Measurements from ENCODE around the gene EGFL7. TPM values are rescaled to one million over a fixed set of nuclear protein-coding genes. Genes with fewer than 3 reads are reported as not detected.
"Not testable (repeated sequence)": the region's sequence is repeated elsewhere in the genome, so short reads cannot be mapped to it uniquely, and the experiment has no call there.

The EGFL7 gene
- polyA plus RNA-seq, 3 donors: 43.8 to 79.8 (median 74.3) TPM

- no peak for DNase-seq (ENCODE audit: extremely low read depth in 1 of 11, low read depth in 9 of 11, low spot score in 4 of 11)
These were observed 37.6 kb downstream of the EGFL7 start for GRCh38 chr9:136700304-136700703.

GRCh38 chr9:136700959-136701667 lies 38.4 kb downstream of the EGFL7 start:
- DNase-seq (ENCODE audit: extremely low read depth in 1 of 11, low read depth in 9 of 11, low spot score in 4 of 11): no peak

GRCh38 chr9:136701668-136702053 lies 38.9 kb downstream of the EGFL7 start:
- no peak for DNase-seq (ENCODE audit: extremely low read depth in 1 of 11, low read depth in 9 of 11, low spot score in 4 of 11)

- no peak for DNase-seq (ENCODE audit: extremely low read depth in 1 of 11, low read depth in 9 of 11, low spot score in 4 of 11)
These were observed 40.7 kb downstream of the EGFL7 start for GRCh38 chr9:136703276-136703860.

GRCh38 chr9:136704741-136705140 lies 42.0 kb downstream of the EGFL7 start:
- not testable (repeated sequence) for DNase-seq (ENCODE audit: extremely low read depth in 1 of 11, low read depth in 9 of 11, low spot score in 4 of 11)

DNA sequence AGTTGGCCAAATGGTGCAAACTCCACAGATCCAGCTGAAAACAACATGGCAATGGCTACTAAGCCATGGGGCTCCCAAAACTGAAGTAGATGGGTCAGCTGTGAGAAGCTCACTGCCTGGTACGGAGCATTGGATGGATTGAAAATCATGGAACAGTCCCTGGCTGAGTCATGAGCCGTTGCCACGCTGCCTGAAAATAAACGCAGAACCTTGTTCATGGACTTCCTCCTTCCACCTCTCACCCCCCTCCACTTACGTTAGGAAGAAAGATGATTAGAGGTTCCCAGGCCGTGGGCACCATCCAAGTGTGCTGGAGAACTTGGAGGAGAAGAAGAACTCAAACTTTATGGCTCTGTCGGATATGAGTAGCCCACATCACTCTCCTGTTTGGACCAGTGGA lies 42.8 kb downstream of the EGFL7 start:
- DNase-seq (ENCODE audit: extremely low read depth in 1 of 11, low read depth in 9 of 11, low spot score in 4 of 11): no peak

DNA sequence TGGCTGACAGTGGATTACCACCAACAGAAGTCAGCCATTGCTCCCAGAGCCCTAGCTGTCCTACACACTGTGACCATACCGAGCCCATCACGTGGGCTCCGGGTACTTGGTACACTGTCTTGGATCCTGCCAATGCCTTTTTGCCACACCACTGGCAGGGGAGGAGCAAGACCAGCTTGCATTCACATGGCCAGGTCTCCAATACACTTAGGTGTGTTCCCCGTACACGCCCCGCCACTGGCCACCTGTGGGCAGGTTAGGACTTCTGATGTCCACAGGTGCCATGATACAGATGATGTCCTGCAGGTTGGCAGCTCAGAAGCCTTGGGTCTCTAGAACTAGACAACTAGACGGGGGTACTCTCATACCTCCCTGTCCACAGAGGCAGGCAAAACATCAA lies 44.3 kb downstream of the EGFL7 start:
- DNase-seq (ENCODE audit: extremely low read depth in 1 of 11, low read depth in 9 of 11, low spot score in 4 of 11): no peak

DNA sequence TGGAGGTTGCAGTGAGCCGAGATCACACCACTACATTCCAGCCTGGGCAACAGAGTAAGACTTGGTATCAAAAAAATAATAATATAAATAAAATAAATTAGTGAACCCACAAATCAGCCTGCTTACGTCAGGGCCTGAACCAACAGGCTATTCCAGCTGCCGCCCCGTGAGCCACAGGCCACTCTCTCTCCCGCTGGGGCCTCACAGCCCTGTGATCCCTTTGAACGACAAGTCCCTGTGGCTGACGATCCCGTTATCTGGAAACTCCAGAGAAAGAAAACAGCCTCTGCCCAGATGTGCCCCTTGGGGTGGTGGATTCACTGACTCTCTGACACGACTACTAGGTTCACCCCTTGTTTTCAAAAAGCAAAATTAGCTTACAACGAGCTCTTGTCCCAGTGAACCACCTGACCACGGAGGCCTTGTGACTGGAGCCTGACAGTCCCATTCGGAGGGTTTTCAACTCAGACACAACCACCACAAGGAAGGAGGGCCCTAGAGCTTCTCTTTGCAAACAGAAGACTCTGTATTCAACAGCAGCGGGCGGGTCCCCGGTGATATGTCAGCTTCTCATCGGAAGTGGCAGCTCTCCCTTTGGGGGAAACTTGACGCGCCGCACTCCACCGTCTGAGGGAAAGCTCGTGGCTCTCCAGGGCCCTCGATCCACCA lies 45.3 kb downstream of the EGFL7 start:
- DNase-seq (ENCODE audit: extremely low read depth in 1 of 11, low read depth in 9 of 11, low spot score in 4 of 11): no peak

GRCh38 chr9:136709454-136710109 lies 46.9 kb downstream of the EGFL7 start:
- no peak for DNase-seq (ENCODE audit: extremely low read depth in 1 of 11, low read depth in 9 of 11, low spot score in 4 of 11)

DNA sequence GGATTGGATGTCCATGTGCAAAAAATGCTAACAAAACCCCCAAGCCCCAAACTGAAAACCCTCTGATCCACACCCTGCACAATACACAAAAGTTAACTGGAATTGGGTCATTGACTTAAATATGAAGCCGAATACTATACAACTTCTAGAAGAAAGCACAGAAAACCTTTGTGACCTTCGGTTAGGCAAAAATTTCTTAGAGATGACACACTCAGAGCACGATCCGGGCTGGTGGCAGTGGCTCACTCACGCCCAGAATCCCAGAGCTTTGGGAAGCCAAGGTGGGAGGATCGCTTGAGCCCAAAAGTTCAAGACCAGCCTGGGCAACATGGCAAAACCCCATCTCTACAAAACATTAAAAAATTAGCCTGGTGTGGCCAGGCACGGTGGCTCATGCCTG lies 47.8 kb downstream of the EGFL7 start:
- no peak for DNase-seq (ENCODE audit: extremely low read depth in 1 of 11, low read depth in 9 of 11, low spot score in 4 of 11)

DNA sequence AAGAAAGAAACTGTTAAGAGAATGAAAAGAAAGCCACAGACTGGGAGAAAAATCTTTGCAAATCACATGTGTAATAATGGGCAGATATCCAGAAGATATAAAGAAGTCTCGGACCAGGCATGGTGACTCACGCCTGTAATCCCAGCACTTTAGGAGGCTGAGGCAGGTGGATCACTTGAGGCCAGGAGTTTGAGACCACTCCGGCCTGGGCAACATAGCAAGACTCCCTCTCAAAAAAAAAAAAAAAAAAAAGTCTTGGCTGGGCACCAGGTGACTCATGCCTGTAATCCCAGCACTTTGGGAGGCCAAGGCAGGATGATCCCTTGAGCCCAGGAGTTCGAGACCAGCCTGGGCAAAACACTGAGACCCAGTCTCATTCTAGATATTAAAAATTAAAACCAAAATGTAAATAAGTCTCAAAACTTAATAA lies 48.5 kb downstream of the EGFL7 start:
- not testable (repeated sequence) for DNase-seq (ENCODE audit: extremely low read depth in 1 of 11, low read depth in 9 of 11, low spot score in 4 of 11)

DNA sequence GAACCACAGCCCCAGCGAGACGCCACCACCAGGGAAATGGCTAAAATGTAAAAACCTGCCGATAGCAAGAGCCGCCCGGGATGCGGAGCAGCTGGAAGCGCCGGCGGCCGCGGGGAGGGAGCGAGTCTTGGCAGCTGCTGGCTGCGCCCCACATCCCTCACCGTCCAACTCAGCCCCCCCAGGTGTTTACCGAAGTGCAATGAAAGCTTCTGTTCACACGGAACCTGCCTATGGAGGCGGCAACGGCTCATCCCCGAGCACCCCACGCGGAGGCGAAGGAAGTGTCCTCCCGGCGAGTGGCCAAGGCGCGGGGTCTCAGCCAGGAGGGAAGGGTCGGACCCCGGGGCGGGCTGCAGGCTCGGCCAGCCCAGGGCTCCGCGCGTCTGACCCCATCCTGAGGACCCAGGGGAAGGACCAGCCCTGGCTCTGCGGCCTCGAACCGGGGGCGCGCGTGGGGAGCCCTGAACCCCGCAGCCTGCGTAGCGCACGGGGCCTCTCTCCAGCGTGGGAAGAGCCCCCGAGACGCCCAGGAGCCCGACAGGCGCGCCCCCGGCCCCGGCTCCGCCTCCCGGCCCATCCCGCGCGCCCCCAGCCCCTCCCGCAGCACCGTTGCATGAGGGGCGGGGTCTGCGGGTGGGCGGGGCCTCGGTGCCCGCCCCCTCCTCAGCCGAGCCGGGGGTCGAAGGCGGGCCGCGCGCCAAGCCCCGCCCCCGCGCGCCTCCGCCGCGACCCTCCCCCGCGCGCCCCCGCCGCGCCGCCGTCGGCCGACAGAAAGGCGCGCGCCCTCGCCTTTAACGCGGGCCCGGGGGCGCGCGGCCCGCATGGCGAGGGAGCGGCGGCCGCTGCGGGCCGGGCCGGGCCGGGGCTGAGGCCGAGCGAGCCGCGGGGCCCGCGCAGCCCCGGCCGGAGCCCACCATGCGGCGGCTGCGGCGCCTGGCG lies 49.3 kb downstream of the EGFL7 start, which contains the start of gene DIPK1B:
DIPK1B (plus strand) TSS at position 822 of the 939 bp plus-strand sequence; CDS start at position 916, 94 bp downstream.
- peak in 1 of 11 donors; percentile 60 for DNase-seq (ENCODE audit: extremely low read depth in 1 of 11, low read depth in 9 of 11, low spot score in 4 of 11)

DNA sequence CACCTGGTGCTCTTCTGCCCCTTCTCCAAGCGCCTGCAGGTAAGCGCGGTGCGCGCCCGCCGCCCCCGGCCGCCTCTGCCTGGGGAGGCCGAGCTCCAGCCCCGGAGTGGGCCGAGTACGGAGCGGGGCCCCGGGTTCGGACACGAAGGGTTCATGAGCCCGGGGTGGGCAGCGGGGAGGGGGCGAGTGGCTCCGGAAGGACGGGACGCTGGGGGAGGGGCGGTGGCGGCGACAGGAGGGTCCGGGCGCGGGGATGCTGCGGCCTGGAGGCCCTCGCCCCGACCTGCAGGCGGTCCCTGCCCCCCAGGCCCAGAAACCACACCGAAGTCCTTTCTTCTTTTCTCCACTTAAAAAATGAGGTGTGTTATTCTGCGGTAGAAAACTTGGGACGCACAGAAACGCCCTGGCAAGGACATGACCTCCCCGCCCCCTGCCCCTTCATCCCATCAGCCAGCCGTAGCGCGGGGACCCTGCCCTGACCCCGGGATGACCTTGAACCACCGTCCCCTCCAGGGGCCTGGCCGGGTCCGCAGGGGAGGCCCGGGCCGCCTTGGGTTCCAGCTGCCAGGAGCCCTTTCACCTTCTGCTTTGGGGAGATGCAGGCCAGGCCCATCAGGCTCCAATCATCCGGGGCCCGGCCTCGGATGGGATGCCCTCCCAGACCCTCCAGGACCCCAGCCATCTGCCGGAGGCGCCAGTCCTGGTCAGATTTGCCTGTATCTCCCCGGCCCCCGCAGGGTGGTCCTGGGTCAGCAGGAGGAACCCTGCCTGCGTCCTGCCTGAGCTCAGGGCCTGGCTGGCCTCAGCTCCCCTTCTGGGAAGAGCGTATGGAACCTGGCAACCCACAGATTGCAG lies 50.2 kb downstream of the EGFL7 start:
- no peak for DNase-seq (ENCODE audit: extremely low read depth in 1 of 11, low read depth in 9 of 11, low spot score in 4 of 11)

GRCh38 chr9:136713550-136713949 lies 50.8 kb downstream of the EGFL7 start:
- DNase-seq (ENCODE audit: extremely low read depth in 1 of 11, low read depth in 9 of 11, low spot score in 4 of 11): no peak

- DNase-seq (ENCODE audit: extremely low read depth in 1 of 11, low read depth in 9 of 11, low spot score in 4 of 11): no peak
These were observed 51.6 kb downstream of the EGFL7 start for GRCh38 chr9:136714096-136714892.

DNA sequence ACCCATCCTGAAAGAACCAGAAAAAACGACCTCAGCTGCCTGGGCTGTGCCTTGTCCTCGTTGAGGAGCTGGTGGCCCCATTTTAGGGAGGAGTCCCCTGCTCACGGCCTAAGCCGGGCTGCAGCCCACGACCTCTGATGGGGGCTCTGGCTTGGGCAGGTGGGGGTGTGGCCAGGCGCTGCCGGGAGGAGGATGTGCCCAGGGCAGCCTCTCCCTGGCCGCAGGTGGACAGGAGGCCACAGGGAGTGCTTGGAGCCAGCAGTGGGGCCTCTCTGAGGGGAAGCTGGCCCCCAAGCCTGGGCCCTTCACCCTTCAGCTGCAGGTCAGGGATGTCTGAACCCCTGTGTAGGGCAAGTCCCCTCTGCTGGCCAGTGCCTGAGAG lies 52.2 kb downstream of the EGFL7 start:
- DNase-seq (ENCODE audit: extremely low read depth in 1 of 11, low read depth in 9 of 11, low spot score in 4 of 11): no peak

DNA sequence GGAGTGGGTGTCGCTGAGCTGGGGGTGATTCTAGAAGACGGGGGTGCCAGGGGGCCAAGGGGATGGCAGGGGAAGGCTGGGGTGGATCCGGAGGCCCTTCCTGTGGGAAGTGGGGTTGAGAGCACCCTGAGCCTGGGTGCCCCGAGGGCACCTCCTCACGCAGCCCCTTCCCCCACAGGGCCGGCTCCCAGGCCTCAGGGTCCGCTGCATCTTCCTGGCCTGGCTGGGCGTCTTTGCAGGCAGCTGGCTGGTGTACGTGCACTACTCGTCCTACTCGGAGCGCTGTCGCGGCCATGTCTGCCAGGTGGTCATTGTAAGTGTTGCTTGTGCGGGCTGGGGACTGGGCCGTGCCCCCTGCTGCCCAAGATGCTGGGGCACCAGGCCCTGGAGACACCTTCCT lies 54.7 kb downstream of the EGFL7 start:
- no peak for DNase-seq (ENCODE audit: extremely low read depth in 1 of 11, low read depth in 9 of 11, low spot score in 4 of 11)
